PFSK-1 (cell line): ENCODE results near the gene GMDS.

ENCODE experiments used
- FOXP2 ChIP-seq: optimal IDR thresholded peaks from 2 replicates; pipeline ENCODE3; 2011; ENCODE audit warnings: borderline replicate concordance, control low read depth, inconsistent platforms; ENCODE audit not compliant: insufficient read depth; ENCODE audit errors: extremely low read length, extremely low read depth
- POLR2AphosphoS5 ChIP-seq: IDR thresholded peaks from 2 replicates; pipeline ENCODE4 v1.6.1; 2012; ENCODE audit warnings: low read depth, mild to moderate bottlenecking, control low read depth, low read length, moderate library complexity
- REST ChIP-seq, 2 experiments: IDR thresholded peaks; 2 replicates each; pipeline versions ENCODE4 v1.6.1 to v1.8.0; 2011 to 2012; ENCODE audit warnings: low read depth in 2 of 2, low read length in 2 of 2, control low read depth in 1 of 2, inconsistent platforms in 1 of 2, mild to moderate bottlenecking in 1 of 2, moderate library complexity in 1 of 2; ENCODE audit not compliant: insufficient read depth in 1 of 2
- SIN3A ChIP-seq: IDR thresholded peaks from 2 replicates; pipeline ENCODE4 v1.6.1; 2012; ENCODE audit warnings: mild to moderate bottlenecking, low read length, moderate library complexity, borderline replicate concordance; ENCODE audit not compliant: insufficient read depth
- TAF1 ChIP-seq: IDR thresholded peaks from 2 replicates; pipeline ENCODE4 v1.6.1; 2012; ENCODE audit warnings: low read length, control low read depth, borderline replicate concordance; ENCODE audit not compliant: insufficient read depth

GMDS gene

GRCh38 chr6:2270054-2270453 lies 24.6 kb upstream of the GMDS start:
- TF ChIP-seq POLR2AphosphoS5 (no peak), TAF1 (no peak), REST (IDR thresholded peaks at IDR 0.05; ENCODE audit: insufficient read depth in 1 of 2, low read depth in 2 of 2, low read length in 2 of 2) (no peak), FOXP2 (no peak), SIN3A (no peak)

GRCh38 chr6:2266841-2267240 lies 21.4 kb upstream of the GMDS start:
- TF ChIP-seq FOXP2 (no peak), TAF1 (no peak), REST (IDR thresholded peaks at IDR 0.05; ENCODE audit: insufficient read depth in 1 of 2, low read depth in 2 of 2, low read length in 2 of 2) (no peak), POLR2AphosphoS5 (no peak), SIN3A (no peak)

GRCh38 chr6:2266031-2266795 lies 20.8 kb upstream of the GMDS start:
- TF ChIP-seq SIN3A (no peak), FOXP2 (no peak), REST (IDR thresholded peaks at IDR 0.05; ENCODE audit: insufficient read depth in 1 of 2, low read depth in 2 of 2, low read length in 2 of 2) (no peak), TAF1 (no peak), POLR2AphosphoS5 (no peak)

GRCh38 chr6:2264932-2265331 lies 19.5 kb upstream of the GMDS start:
- TF ChIP-seq REST (IDR thresholded peaks at IDR 0.05; ENCODE audit: insufficient read depth in 1 of 2, low read depth in 2 of 2, low read length in 2 of 2) (no peak), POLR2AphosphoS5 (no peak), SIN3A (no peak), FOXP2 (no peak), TAF1 (no peak)

- TF ChIP-seq POLR2AphosphoS5 (no peak), FOXP2 (no peak), SIN3A (no peak), REST (IDR thresholded peaks at IDR 0.05; ENCODE audit: insufficient read depth in 1 of 2, low read depth in 2 of 2, low read length in 2 of 2) (no peak), TAF1 (no peak)
These were observed 18.5 kb upstream of the GMDS start for GRCh38 chr6:2263896-2264295.
